ENCODE measurements around the gene BAX.
"Not testable (repeated sequence)": the region's sequence is repeated elsewhere in the genome, so short reads cannot be mapped to it uniquely, and the experiment has no call there.

BAX gene

GRCh38 chr19:48914181-48914580 lies 40.5 kb upstream of the BAX start:
- TF ChIP-seq CTCF (conservative IDR thresholded peaks at IDR 0.05; ENCODE audit: low read depth, low read length) = no peak
- no peak for DNase-seq (ENCODE audit: low read depth)
- no peak overlapping the region for H3K4me3 ChIP-seq (ENCODE audit: low read length)

GRCh38 chr19:48915757-48916156 lies 38.9 kb upstream of the BAX start:
- no peak for DNase-seq (ENCODE audit: low read depth)
- H3K4me3 ChIP-seq (ENCODE audit: low read length) = no peak overlapping the region
- no peak for TF ChIP-seq CTCF (conservative IDR thresholded peaks at IDR 0.05; ENCODE audit: low read depth, low read length)

GRCh38 chr19:48918071-48918470 lies 36.6 kb upstream of the BAX start:
- DNase-seq (ENCODE audit: low read depth) = no peak
- H3K4me3 ChIP-seq (ENCODE audit: low read length) = no peak overlapping the region
- no peak for TF ChIP-seq CTCF (conservative IDR thresholded peaks at IDR 0.05; ENCODE audit: low read depth, low read length)

- no peak overlapping the region for H3K4me3 ChIP-seq (ENCODE audit: low read length)
- no peak for TF ChIP-seq CTCF (conservative IDR thresholded peaks at IDR 0.05; ENCODE audit: low read depth, low read length)
- no peak for DNase-seq (ENCODE audit: low read depth)
These were observed 35.9 kb upstream of the BAX start for GRCh38 chr19:48918801-48919247.

GRCh38 chr19:48919271-48919670 lies 35.4 kb upstream of the BAX start:
- not testable (repeated sequence) for H3K4me3 ChIP-seq (ENCODE audit: low read length); DNase-seq (ENCODE audit: low read depth)

- DNase-seq (ENCODE audit: low read depth) = no peak
- TF ChIP-seq CTCF (conservative IDR thresholded peaks at IDR 0.05; ENCODE audit: low read depth, low read length) = no peak
- no peak overlapping the region for H3K4me3 ChIP-seq (ENCODE audit: low read length)
These were observed 33.7 kb upstream of the BAX start for GRCh38 chr19:48920949-48921348.

- no peak for TF ChIP-seq CTCF (conservative IDR thresholded peaks at IDR 0.05; ENCODE audit: low read depth, low read length)
- no peak for DNase-seq (ENCODE audit: low read depth)
- no peak overlapping the region for H3K4me3 ChIP-seq (ENCODE audit: low read length)
These were observed 32.8 kb upstream of the BAX start for GRCh38 chr19:48921721-48922500.

All from retinal pigment epithelial cell (primary cell).